GM12892 (cell line): ENCODE results near the gene ENC1. TPM values are rescaled to one million over a fixed set of nuclear protein-coding genes. Genes with fewer than 3 reads are reported as not detected.
A peak's percentile ranks its signal among the peaks of the same experiment; 100 is the strongest.
"Not testable (repeated sequence)": the region's sequence is repeated elsewhere in the genome, so short reads cannot be mapped to it uniquely, and the experiment has no call there.

Experiments
- DNase-seq: peaks from one replicate; pipeline ENCODE4 v3.0.0; 2011; ENCODE audit not compliant: insufficient read length
- FAIRE-seq: peaks from 2 replicates; lab custom pipeline; 2011; peaks lifted over from hg19 to GRCh38; lab: Jason Lieb, UNC
- POLR2A ChIP-seq: IDR thresholded peaks from 2 replicates; pipeline ENCODE4 v1.6.1; 2011; ENCODE audit warnings: low read depth, low read length, control low read depth
- POLR2AphosphoS5 ChIP-seq: IDR thresholded peaks from 2 replicates; pipeline ENCODE4 v1.6.1; 2011; ENCODE audit warnings: low read depth, low read length, control low read depth
- TAF1 ChIP-seq: IDR thresholded peaks from 2 replicates; pipeline ENCODE4 v1.6.1; 2011; ENCODE audit warnings: low read depth, mild to moderate bottlenecking, control low read depth, low read length, borderline replicate concordance
- polyA plus RNA-seq: library from polyadenylated mRNA; unstranded; fragments of >200 nt; gene quantifications from one replicate; pipeline ENCODE4 v1.2.1, GENCODE V29; 2012; ENCODE audit warnings: missing spikeins, inconsistent platforms; ENCODE audit not compliant: missing spikeins

ENC1 gene
- 2.4 TPM for polyA plus RNA-seq

GRCh38 chr5:74640450-74640953, at the start of gene ENC1:
TSS of gene ENC1 (minus strand) at chr5:74640728. CDS start at chr5:74636485, 4,243 bp downstream.
- FAIRE-seq (peak; percentile 89), DNase-seq (peak; percentile 55)
- no peak for TF ChIP-seq TAF1
- TF ChIP-seq POLR2AphosphoS5: no peak
- TF ChIP-seq POLR2A: peak; percentile 59; the same call in 1 of the 2 replicates

GRCh38 chr5:74686962-74687751, 46.6 kb upstream of the ENC1 start:
- peak; percentile 50 for FAIRE-seq
- no peak for DNase-seq
- TF ChIP-seq POLR2A (no peak), TAF1 (no peak), POLR2AphosphoS5 (no peak)

DNA sequence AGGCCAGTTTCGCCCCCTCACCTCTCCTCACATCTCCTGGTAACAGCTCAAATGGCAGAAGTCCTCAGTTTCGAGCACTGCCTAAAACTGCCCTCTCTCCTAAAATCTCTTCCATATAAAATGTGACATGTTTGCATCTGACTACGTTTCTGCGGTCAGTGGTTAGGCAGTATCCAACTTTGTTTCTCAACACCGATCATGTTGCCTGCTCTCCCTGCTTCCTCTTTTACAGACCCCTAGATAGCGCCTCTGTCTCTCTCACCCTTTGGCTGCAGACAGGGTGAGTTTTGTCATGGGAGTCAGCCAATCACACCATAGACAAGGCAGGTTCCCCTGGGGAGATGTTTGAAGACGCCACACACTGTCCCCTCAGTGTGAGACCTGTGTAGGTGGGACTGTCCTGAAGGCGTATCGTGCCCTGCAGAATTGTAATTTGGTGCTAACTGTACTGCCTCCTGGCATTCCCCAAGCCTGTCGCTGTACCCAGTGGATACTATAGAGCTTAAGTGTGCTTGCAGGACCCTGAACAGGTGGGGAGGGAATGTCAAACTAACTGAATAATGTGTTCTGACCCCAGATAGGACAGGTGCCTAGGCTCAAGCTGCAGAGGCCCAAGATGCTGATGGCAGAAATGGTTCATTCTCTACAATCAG, 45.6 kb upstream of the ENC1 start:
- FAIRE-seq (peak; percentile 79), DNase-seq (peak; percentile 19)
- TF ChIP-seq POLR2A: no peak
- no peak for TF ChIP-seq POLR2AphosphoS5
- no peak for TF ChIP-seq TAF1

- FAIRE-seq: peak; percentile 70
- peak; percentile 62 for DNase-seq
- TF ChIP-seq POLR2AphosphoS5 (peak; percentile 80), TAF1 (0 out of 2 replicates have a peak, but pooled peaks have one; percentile 31), POLR2A (peak; percentile 75; the same call in 1 of the 2 replicates)
Measured at GRCh38 chr5:74684900-74685851, 44.6 kb upstream of the ENC1 start, which contains the start of gene HEXB. TSS of gene HEXB (plus strand) at chr5:74685233. CDS start at chr5:74685261, 28 bp downstream.

DNA sequence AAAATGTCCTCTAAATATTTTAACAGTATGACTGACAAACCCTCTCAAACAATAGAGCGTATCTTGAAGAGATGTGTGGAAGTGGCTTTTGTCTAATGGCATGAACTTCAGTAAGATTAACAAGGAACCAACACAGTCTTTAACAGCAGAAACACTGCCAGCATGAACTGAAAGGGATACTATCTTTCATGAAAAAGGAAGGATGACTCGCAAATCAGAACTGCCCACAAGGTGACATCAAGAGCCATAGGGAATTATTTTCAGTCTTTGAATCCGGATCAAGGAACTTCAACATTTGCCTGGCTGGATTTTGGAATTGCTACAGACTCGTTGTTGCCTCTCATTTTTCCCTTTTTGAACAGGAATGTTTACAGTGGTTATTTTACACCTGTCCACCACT, 39.4 kb upstream of the ENC1 start:
- FAIRE-seq (no peak), DNase-seq (no peak)
- no peak for TF ChIP-seq TAF1
- no peak for TF ChIP-seq POLR2A

DNA sequence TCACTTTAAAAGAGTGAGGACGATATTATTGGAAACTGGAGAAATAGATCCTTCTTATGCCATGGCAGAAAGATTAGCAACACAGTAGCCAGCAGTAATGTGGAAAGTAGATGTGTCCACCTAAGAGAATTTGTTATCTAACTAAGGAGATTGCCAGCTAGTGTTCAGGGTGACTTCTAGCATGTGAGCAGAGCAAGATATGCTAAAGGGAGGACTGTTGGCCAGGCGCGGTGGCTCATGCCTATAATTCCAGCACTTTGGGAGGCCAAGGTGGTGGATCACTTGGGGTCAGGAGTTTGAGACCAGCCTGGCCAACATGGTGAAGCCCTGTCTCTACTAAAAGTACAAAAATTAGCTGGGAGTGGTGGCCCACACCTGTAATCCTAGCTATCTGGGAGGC, 38.8 kb upstream of the ENC1 start:
- FAIRE-seq, DNase-seq: not testable (repeated sequence)

DNA sequence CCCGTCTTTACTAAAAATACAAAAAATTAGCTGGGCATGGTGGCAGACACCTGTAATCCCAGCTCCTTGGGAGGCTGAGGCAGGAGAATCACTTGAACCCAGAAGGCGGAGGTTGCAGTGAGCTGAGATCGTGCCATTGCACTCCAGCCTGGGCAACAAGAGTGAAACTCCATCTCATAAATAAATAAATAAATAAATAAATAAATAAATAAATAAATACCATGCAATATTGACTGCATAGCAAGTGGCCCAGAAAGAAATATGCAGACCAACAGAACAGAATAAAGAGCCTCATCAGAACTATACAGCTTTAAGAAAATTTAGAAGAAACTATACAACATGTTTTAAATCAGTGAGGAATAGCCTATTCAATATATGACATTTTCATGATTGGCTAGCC, 37.6 kb upstream of the ENC1 start:
- FAIRE-seq: not testable (repeated sequence)

GRCh38 chr5:74676466-74676865, 35.9 kb upstream of the ENC1 start:
- FAIRE-seq, DNase-seq: not testable (repeated sequence)

More for the DNA sequence above, 37.6 kb upstream of the ENC1 start:
- DNase-seq: not testable (repeated sequence)

- no peak for FAIRE-seq
- TF ChIP-seq TAF1 (no peak), POLR2A (no peak), POLR2AphosphoS5 (no peak)
- DNase-seq: no peak
Measured at GRCh38 chr5:74673011-74673790, 32.7 kb upstream of the ENC1 start.

- no peak for TF ChIP-seq POLR2A
- no peak for TF ChIP-seq TAF1
- TF ChIP-seq POLR2AphosphoS5: no peak
- FAIRE-seq: no peak
- DNase-seq: no peak
Measured at GRCh38 chr5:74672215-74672877, 31.8 kb upstream of the ENC1 start.
